Brain microvascular endothelial cell (primary cell): ENCODE results near the gene ZNF148.

Source experiments
- DNase-seq: peaks from one replicate; pipeline ENCODE4 v3.0.0-alpha.2; 2020
- H3K27ac ChIP-seq: fragments of 250-450 bp; sonication (Bioruptor Pico); 2 replicates; pipeline ENCODE4 v1.5.1; 2020; ENCODE audit warnings: mild to moderate bottlenecking, moderate library complexity
- H3K27me3 ChIP-seq: fragments of 250-450 bp; sonication (Bioruptor Pico); replicated peaks from 2 replicates; pipeline ENCODE4 v1.5.1; 2020; ENCODE audit warnings: mild to moderate bottlenecking
- H3K36me3 ChIP-seq: fragments of 250-450 bp; sonication (Bioruptor Pico); replicated peaks from 2 replicates; pipeline ENCODE4 v1.5.1; 2020; ENCODE audit warnings: mild to moderate bottlenecking
- H3K4me3 ChIP-seq: 2 replicates; pipeline ENCODE4 v1.5.1; 2011; ENCODE audit warnings: low read depth, mild to moderate bottlenecking, control low read depth, low read length, moderate library complexity
- in situ Hi-C: cut with HindIII; loops from 2 replicates; pipeline ENCODE4 v1.10.0; 2017; ENCODE audit warnings: low sequenced_read_pairs, low pct_ligation_motif_present
- TF ChIP-seq, protein P1 (sequence below): IDR thresholded peaks from 2 replicates; pipeline ENCODE4 v1.5.1; 2011; ENCODE audit warnings: low read depth, mild to moderate bottlenecking, moderate library complexity, low read length, control low read depth, inconsistent platforms; ENCODE audit errors: missing control alignments

ZNF148 gene

GRCh38 chr3:125374501-125374995 lies 577 bp downstream of the ZNF148 start:
- no peaks in the 10 kb centered on the region for H3K27me3 ChIP-seq
- no peak for DNase-seq

DNA sequence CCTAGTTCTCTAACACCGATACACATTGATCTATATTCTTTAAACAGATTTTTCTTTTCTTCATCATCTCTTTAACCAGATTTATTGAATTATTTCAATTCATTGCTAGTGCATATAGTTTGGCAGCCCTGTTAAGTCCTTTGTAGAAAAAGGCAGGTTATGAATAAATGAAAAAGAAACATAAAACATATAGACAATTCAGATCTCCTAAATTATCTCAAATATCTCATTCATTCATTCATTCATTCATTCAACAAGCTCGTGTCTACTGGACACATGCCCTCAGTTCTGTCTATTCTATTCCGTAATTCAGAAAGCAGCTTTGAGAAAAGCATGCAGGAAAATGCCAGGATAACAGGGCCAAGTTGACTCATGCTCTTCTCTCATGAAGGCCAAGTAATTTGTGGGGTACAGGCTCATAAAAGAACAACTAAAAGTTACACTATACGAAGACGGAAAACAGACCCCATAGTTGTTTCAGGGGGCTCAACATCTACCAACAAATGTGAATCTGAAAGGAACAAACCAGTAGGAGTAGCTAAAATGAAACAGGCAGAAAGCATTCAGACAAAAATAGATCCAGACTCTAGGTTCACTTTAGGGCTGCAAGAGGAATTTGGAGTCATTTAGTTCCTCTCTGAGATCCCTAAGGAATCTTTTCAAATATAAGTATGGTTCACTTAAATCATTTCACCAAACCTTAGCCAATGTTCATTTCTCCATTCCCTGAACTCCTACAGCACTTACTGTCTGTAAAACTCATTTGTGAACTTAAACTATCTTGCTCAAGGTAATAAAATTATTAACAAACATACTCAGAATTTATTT lies 7.5 kb downstream of the ZNF148 start:
- Histone ChIP-seq H3K27me3 (no peaks in the 10 kb centered on the region), H3K27ac (no peak overlapping the region), H3K4me3 (no peak overlapping the region), H3K36me3 (no peaks in the 10 kb centered on the region)
- TF ChIP-seq, protein P1, sequence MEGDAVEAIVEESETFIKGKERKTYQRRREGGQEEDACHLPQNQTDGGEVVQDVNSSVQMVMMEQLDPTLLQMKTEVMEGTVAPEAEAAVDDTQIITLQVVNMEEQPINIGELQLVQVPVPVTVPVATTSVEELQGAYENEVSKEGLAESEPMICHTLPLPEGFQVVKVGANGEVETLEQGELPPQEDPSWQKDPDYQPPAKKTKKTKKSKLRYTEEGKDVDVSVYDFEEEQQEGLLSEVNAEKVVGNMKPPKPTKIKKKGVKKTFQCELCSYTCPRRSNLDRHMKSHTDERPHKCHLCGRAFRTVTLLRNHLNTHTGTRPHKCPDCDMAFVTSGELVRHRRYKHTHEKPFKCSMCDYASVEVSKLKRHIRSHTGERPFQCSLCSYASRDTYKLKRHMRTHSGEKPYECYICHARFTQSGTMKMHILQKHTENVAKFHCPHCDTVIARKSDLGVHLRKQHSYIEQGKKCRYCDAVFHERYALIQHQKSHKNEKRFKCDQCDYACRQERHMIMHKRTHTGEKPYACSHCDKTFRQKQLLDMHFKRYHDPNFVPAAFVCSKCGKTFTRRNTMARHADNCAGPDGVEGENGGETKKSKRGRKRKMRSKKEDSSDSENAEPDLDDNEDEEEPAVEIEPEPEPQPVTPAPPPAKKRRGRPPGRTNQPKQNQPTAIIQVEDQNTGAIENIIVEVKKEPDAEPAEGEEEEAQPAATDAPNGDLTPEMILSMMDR = no peak
- in situ Hi-C loops = no loop called here
- no peak for DNase-seq

More at GRCh38 chr3:125374501-125374995, 577 bp downstream of the ZNF148 start:
- Histone ChIP-seq H3K4me3 (peak overlapping the region; percentile 88), H3K27ac (peak overlapping the region; percentile 77), H3K36me3 (no peaks in the 10 kb centered on the region)
- in situ Hi-C loops = no loop called here
- TF ChIP-seq, protein P1 = no peak

GRCh38 chr3:125366132-125366531 lies 9.0 kb downstream of the ZNF148 start:
- Histone ChIP-seq H3K27ac (no peak overlapping the region), H3K27me3 (no peaks in the 10 kb centered on the region), H3K36me3 (no peaks in the 10 kb centered on the region), H3K4me3 (no peak overlapping the region)
- TF ChIP-seq, protein P1 = no peak
- in situ Hi-C loops = no loop called here
- DNase-seq = no peak

DNA sequence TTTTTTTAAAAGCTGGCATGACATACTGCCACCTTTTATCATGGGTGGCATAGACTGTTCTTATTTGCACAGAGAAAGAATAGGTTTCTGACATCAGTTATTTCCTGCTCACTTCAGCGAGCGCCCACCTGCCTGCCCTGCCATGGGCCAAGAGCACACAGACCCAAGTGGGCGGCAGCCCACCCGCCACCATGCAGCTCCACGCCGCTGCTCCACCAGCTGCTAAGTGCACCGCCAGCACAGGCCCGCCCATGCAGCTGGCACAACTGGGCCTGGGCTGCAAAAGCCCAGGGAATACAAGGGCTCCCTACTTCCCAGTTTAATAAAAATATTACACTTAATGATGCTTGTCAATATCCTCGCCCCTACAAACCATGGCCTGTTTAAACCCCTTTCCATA lies 15.4 kb downstream of the ZNF148 start:
- in situ Hi-C loops = no loop called here

DNA sequence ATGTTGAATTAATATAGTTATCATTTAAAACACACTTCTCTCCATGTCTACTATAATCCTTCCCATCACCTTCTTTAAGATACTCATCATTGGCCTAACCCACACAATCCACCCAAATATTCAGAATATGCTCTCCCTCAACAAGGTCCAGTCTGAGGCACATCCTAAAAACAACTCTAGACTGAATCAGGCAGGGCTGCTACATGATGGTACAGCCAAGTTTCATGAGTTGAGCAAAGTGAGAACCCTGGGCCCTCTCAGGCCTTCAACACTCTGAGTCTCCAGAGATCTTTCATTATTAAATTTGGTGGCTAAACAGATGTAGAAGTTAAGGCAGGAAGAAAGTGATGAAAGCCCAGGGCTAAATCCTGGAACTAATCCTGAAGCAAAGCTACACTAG lies 16.2 kb downstream of the ZNF148 start:
- no peak overlapping the region for H3K4me3 ChIP-seq
- H3K27ac ChIP-seq = no peak overlapping the region
- TF ChIP-seq, protein P1 = no peak
- in situ Hi-C loops = no loop called here
- DNase-seq = no peak
- H3K27me3 ChIP-seq = no peaks in the 10 kb centered on the region
- H3K36me3 ChIP-seq = no peaks in the 10 kb centered on the region

More for the DNA sequence above, 15.4 kb downstream of the ZNF148 start:
- H3K27me3 ChIP-seq = no peaks in the 10 kb centered on the region
- DNase-seq = no peak
- TF ChIP-seq, protein P1 = no peak
- H3K4me3 ChIP-seq = no peak overlapping the region
- no peak overlapping the region for H3K27ac ChIP-seq
- H3K36me3 ChIP-seq = no peaks in the 10 kb centered on the region
